HG02970 (cell line): Measurements from ENCODE around the gene CYP11A1.
A peak's percentile ranks its signal among the peaks of the same experiment; 100 is the strongest.

Experiments used
- ATAC-seq: cut with Tn5 transposase; IDR thresholded peaks from one replicate; pipeline ENCODE4 v1.9.1; 2021; ENCODE audit warnings: mild to moderate bottlenecking, moderate library complexity, moderate number of reproducible peaks; ENCODE audit not compliant: unreplicated experiment, low FRiP score

Gene CYP11A1

DNA sequence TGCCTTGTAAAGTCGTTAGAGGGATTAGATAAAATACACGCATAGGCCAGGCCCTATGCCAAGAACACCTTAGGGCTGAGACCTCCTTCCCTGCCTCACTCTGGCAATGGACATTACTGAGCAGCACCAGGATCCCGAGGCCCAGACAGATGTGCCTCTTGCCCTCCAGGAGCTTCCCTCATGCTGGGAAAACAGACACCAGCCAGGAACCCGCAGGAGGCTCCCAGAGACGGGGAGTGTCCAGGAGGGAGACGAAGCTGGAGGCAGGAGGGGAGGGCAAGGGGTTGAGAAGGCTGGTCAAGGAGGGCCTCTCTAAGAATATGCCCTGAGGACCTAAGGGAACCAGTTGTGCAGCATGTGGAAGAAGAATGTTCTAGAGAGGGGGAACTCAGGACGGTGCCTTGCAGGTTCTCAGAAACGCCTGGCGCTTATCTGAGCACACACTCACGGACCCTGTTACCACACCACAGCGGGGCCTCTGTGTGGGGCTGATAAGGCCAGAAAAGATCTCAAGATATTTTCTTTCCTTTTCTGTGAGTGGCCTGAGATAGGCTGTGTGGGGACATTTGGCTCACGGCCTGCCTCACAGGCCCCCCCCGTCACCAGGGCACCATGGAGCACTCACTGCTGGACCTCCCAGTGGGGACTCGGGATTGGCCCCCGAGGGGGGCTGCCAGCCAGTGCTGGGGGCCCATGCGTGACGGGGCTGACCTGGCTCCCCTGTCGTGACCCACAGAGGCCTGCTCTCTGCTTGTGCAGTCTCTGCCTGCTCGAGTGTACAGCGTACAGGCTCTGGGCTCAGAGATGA lies 22.0 kb upstream of the CYP11A1 start:
- ATAC-seq = no peak

DNA sequence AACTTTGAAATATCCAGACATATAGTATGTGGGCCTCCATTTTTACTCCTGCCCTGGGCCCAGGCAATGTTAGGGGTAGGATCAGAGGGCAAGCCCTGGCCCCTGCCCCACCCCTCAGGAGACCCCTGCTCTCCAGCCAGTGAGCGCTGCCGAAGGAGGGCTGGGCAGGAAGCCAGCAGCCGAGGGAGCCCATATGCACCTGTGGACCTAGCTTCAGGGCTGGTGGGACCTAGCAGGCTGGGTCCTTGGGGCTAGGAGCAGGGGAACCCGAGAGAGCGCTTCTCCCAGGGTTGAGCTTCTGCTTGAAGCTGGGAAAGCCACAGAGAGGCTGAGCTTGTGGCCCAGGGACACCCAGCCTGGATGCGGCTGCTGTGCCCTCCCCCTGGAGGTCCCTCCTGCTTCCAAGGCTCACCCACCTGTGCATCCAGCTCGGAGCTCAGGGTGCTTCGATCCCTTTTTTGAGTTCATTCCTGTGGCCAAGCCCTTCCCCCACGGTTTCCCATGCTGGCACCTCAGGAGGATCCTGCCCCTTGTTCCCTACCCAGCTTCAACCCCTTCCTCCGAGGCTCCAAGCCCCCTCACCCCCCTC lies 21.0 kb upstream of the CYP11A1 start:
- no peak for ATAC-seq

DNA sequence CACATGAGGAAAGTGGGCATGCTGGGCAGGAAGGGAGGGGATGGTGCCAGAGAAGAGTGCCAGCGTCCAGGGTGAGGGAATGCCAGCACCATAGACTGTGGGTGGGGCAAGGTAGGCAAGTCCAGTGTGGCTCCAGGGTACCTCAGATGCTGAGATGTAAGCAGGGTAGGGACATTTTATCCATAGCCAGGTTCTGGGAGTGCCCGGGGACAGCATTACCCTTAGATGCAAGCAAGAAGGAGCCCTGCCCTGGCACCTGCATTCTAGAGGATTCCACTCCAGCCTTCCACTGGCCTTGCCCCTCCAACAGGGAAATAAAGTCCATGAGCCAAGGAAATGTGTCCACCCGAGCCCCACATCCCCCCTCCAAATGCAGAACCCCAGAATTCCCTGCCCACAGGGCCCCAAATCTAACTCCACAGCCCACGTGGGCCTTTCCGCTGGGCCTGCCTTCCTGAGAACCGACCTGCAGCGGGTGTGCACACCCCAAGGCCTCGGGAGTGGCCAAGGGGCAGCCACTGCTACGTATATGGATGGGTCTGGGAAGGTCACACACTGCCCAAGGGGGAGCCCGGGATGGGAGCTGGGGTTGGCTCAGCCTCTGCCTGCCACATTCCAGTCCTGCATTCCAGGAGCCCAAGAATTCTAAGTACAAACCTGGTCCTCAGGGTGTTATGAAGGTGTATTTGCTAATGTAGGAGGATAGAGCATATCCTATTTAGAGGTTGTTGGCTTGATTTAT lies 20.3 kb upstream of the CYP11A1 start:
- no peak for ATAC-seq

DNA sequence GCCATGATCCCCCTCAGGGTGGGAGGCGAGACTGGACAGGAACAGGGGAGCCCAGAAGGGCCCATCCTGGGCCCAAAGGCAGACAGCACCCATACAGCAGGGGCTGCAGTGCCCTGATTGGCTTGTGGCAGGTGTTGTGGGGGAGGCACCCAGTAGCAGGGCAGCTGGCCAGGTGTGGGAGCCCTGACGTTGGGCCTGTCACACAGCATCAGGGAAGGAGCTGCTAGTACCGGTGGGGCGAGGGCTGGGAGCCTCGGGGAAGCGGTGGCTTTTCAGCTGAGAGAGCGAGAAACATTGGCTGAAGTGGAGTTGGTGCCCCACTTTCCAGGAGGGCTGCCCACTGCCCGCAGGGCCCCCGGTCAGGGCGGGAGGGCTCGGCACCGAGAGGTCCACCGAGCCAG lies 19.7 kb upstream of the CYP11A1 start:
- no peak for ATAC-seq

DNA sequence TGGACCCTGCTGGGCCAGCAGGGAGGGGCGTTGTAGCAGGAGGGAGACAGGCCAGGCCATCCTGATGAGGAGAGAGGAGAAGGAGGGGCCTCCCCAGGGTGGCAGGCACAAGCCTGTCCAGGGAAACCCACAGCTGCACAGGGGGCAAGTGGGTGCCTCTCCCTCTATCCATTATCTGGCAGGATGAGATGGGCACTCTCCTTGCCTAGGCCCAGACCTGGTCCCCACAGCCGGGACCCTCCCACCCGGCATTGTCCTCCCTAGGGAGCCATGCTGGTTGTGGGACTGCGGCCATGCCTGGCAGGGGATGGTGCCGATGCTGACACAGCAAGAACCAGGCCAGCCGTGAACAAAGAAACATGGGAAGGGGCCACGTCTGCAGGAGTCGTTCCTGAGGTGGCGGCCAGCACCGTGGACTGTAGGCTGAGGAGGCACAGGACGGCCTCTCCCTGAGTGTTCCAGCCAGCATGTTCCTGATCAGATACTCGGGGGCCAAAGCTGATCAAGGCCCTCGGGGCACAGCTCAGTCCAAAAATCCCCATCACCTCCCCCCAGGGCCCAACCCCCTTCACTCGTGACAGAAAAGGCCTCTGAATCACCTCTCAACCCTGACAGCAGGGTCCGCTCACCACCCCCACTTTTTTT lies 19.2 kb upstream of the CYP11A1 start:
- ATAC-seq = no peak

DNA sequence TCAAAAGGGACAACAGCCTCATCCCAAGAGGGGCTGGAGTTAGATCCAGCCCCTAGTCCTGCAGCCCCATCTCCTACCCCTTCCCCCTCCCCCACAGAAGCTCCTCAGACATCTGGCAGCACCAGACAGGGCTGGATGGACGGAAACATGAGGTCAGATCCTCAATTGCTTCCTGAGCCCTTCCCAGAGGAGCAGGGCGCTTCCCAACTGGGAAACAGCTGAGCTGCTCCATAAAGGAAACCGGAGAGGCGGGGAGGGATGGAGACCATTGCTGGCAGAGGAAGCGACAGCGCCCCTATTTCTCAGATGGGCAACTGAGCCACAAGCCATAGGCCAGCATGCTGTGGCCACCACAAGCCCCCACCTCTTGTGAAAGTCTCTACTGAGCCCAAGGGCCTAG lies 18.3 kb upstream of the CYP11A1 start:
- ATAC-seq = no peak

DNA sequence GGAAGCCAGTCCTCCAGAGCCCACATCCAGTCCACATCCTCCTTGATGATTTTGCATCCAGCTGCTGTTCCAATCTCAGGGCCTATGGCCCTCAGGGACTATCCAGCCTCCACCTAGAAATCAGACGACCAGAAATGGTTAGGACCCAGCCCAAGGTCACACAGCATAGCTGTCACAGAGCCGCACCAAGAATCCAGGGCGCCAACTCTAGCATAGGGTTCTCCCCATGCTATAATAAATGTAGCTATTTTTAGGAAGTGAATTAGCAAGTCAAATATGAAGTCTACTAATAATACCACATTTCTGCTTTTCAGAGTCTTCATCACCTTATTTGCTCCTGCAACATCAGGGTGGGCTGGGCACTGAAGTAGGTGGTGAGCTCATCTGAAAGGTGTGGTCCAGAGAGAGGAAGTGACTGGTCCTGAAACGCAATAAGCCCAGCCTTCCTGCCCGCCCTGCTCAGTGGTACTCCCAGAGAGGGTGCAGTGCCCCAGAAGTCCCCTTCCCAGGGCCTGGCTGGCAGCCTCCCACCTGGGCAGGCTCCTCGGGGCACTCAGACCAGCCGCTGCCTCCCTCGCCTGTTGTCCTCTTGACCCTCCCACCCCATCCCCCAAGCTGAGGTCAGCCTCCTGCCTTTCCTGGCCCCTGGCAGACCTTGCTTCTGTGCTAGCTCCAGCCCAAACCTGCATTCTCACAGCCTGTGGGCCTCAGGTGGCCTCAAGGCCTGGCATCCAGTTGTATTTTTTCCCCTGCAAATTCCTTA lies 17.6 kb upstream of the CYP11A1 start:
- ATAC-seq = peak; percentile 51

DNA sequence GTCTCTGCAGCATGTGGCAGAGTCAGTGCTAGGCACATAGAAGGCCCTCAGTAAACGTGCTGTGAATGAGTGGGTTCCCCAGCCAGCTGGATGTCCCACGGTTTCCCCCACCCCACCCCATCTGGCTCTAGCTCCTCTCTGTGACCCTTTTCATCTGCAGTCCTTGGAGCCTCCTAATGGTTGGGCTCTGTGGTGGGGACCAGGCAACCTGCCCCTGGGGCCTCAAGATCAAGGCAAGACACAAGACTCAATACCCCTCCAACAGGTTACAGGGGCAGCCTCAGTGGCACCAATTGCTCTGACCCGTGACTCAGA lies 17.1 kb upstream of the CYP11A1 start:
- ATAC-seq = no peak

DNA sequence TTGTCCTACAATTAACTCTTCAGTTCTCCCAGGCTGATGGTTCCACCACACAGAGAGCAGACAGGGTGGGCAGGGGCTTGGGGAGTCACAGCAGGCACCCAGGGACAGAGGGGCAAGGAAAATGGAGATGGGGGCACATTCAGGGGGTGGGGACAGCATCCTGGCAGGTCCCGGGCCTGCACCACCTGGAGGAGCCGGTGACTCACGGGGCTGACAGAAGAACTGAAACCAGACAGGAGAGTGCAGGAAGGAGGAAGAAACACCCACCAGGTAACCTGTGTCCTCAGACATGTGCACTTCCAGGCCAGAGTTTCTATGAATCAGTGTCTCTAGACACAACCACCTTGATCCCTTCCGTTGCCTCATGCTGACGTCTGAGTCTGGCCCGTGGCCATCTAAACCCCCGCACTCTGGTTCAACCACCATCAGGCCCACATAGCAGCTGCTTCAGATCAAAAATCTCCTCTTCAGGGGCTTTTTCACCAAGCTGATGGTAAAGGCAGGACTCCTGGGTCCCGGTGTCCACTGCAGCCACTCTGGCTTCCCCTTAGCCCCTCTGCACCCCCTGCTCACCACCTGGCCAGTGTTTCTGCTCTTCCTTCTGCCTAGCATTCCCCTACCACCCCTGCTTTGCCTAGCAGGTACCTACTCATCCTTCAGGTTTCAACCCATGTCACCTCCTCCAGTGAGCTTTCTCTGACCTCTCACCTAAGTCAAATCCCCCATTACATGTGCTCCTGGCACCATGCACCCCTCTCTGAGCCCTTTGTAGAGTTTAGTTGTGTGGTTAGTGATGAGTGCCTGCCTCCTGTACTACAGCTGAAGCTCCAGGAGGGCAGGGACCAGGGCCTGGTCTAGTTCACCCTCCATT lies 16.5 kb upstream of the CYP11A1 start:
- peak; percentile 43 for ATAC-seq

DNA sequence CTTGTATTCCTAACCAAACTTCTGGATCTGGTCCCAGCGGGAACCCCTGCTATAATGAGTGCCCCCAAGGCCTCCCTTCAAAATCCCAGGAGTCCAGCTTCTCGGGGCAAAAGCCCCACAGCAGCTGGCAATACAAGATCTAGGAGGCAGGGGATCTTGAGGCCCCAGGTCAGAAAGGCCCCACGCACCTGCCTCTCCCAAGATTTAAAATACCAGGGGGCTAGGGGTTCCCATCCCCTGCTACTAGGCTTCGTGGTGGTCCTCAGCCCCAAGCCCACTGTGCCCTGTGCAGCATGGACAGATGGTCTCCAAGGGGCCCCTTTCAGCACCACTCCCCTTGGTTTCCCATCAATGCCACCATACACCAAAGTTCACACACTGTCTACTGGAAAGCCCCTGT lies 15.8 kb upstream of the CYP11A1 start:
- peak; percentile 5 for ATAC-seq

DNA sequence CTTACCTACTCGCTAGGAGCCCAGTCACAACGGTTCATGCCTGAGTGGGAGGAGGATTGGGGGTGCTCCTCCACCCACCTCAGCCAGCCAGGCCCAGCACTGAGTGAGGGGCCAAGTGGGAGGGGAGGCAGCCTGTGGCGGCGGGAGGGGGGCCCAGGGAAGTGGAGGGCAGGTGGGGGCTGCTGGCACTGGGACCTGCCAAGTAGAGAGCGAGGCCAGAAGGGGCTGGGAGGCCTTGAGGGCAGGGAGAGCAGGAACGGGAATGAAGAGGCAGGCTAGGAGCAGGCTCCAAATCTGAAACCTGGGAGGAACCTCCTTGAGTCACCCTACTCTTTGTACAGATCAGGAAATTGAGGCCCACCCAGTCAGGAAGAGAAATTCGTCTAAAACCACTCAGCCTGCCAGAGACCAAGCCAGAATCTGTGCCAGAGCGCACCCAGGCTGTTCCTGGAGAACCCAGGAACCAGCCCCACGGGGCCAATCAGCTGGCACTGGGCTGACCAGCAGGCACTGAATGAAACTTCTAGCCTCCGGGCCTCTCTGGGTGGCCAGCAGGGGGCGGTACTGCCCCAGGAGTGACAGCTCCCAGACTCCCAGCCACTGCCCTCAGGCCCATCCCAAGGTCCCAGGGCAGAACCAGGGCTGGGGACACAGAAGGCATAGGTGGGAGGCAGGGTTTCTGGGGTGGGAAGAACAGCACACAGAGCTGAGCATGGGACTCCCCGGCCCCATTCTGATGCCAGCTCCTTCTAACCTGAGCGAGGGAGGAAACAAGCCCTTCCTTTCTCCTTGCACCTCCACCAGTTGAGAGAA lies 14.8 kb upstream of the CYP11A1 start:
- ATAC-seq = peak; percentile 35

DNA sequence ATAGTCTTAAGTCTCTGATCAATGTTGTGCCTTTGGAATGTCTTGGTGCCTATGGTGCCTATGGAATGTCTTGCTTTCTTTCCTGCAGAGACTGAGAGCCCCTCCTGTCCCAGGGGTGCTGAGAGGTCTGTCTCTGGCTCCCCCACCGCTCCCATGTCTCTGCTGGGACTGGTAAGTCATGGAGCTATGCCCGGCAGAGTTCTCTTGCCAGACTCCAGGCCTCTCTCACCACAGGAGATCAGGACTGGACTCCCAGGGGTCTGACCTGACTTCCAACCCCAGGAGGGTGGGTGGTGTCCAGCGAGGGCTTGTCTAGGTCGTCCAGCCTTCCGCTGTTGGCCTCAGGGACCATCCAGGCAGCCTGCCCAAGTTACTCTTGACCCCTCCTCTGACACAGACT lies 14.0 kb upstream of the CYP11A1 start:
- ATAC-seq = no peak

DNA sequence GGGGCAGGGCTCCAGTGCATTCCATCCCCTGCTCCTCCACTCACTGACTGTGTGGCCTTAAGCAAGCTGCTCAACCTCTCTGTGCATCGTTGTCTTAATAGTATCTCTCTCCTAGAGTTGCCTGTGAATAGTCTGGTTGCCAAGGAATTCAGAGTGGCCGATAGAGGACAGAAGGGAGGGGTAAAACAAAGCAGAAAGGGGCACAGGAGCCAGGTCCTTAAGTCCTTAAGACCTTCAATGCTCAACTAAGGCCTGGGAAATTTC lies 13.7 kb upstream of the CYP11A1 start:
- no peak for ATAC-seq

DNA sequence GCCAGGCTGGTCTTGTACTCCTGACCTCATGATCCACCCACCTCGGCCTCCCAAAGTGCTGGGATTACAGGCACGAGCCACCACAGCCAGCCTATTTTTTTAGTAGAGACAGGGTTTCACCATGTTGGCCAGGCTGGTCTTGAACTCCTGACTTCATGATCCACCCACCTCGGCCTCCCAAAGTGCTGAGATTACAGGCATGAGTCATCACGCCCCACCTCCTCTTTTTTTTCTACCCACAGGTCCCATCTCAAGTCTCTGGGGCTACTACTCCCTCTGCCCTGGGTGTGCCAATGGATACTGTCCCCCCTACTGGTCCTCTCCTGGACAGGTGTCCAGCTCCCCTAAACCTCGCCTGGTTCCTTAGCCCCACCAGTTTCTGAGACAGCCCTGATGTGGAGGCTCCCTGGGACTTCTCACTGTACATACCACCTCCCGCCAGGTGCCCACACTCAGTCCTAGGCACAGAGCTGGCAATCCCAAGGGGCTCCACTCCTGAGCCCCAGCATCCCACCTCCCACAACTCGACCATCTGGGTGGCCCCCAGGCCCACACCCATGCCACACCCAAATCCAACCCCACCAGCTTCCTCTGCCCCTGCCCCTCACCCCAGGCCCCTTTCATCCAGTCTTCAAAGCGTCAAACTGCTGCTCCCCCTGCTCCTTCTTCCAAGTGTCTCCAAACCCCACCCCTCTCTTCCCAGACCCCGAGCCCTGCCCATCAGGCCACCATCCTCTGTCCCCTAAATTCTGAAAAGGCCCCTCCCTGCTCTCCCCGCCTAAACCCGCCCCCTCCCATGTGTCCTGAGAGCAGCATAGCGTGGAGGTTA lies 13.1 kb upstream of the CYP11A1 start:
- ATAC-seq = no peak

DNA sequence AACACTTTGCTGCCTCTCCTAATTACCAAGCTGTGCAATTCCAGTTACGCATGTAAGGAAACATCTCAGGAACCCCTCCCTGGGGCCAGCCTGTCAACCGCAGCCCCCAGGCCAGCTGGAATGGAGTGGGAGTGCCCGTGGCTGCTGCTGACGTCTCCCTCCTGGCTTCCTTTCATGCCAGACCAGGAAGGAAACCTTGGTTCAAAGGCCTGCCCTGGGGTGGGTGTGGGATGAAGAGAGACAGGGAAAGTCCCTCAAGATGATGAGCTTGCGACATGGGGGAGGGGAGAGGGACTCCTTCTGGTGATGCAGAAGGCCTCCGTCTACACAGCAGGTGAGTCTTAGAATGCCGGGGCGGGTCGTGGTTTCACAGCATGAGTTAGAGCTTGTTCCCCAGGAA lies 11.4 kb upstream of the CYP11A1 start:
- no peak for ATAC-seq

DNA sequence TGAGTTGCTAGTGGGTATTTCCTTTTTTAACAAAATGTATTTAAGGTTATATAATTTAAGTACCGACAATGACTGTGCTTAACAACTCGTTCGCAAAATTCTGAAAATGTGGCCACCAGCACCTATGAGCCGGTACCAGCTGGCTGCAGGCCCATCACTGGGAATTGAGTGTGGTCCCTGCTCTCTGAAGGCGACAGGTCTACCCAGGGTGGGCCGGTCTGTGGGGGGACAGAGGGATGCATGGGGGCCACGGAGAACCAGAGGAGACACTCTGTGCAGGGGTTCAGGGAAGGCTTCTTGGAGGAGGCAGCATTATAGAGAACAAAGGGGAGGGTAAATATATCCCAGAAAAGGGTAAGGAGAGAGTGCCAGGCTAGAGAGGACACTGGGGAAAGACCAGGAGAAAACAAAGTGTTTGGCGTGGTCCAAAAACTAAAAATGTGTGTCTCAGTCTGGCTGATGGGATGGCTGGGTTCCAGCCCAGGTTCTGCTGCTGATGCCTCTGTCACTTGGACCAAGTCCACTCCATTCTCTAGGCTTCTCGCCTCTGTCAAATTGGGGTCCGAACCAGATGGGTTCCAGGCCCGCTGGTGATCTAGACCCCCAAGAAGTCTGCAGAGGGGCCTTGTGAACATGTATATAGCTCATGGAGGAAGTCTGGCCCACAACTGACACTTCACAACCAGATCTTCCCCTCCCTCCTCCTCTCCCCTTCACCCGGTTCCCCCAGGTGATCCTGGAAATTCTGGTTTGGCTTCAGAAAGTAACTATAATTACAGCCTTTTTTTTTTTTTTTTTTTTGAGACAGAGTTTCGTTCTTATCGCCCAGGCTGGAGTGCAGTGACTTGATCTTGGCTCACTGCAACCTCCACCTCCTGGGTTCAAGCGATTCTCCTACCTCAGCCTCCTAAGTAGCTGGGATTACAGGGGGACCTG lies 10.7 kb upstream of the CYP11A1 start:
- ATAC-seq = no peak
